Subcutaneous adipose tissue (tissue), 4 donors: ENCODE data around the gene MRI1. TPM values are rescaled to one million over a fixed set of nuclear protein-coding genes. Genes with fewer than 3 reads are reported as not detected.

Experiments
- CTCF ChIP-seq: fragments of 450-650 bp; IDR thresholded peaks from one replicate; pipeline ENCODE4 v1.5.1; 2016; ENCODE audit warnings: low read depth, mild to moderate bottlenecking, control low read depth, antibody characterized with exemption, moderate library complexity
- total RNA-seq, 4 donors: library from RNA; depleted of rRNA; stranded (reverse); fragments of >200 nt; gene quantifications; one replicate each; pipeline ENCODE4 v1.1.0, GENCODE V29; 2016

The MRI1 gene
- total RNA-seq, 4 donors from 2014 or later = 12.1 to 81.9 (median 40.3) TPM

- no peak for TF ChIP-seq CTCF
Measured at GRCh38 chr19:13761423-13761822, 2.9 kb upstream of the MRI1 start.

- no peak for TF ChIP-seq CTCF
Measured at GRCh38 chr19:13762635-13763235, 1.6 kb upstream of the MRI1 start.

GRCh38 chr19:13763265-13763664 is 1.1 kb upstream of the MRI1 start:
- TF ChIP-seq CTCF = no peak

DNA sequence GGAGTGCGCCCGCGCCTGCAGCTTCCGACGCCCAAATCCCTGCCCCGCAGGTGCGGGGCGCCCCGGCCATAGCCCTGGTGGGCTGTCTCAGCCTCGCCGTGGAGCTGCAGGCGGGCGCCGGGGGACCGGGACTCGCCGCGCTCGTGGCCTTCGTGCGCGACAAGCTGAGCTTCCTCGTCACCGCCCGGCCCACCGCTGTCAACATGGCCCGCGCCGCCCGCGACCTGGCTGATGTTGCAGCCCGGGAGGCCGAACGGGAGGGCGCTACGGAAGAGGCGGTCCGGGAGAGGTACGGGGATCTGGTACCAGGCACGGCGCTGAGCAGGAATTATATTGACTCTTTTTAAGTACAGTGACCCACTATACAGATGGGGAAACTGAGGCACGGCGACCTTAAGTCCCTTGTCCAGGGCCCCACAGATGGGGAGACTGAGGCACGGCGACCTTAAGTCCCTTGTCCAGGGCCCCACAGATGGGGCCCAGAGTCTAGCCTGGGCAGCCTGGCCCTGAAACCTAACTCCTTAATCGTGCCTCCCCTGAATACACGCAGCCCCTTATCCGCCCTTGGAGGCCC is 586 bp downstream of the MRI1 start:
- no peak for TF ChIP-seq CTCF

DNA sequence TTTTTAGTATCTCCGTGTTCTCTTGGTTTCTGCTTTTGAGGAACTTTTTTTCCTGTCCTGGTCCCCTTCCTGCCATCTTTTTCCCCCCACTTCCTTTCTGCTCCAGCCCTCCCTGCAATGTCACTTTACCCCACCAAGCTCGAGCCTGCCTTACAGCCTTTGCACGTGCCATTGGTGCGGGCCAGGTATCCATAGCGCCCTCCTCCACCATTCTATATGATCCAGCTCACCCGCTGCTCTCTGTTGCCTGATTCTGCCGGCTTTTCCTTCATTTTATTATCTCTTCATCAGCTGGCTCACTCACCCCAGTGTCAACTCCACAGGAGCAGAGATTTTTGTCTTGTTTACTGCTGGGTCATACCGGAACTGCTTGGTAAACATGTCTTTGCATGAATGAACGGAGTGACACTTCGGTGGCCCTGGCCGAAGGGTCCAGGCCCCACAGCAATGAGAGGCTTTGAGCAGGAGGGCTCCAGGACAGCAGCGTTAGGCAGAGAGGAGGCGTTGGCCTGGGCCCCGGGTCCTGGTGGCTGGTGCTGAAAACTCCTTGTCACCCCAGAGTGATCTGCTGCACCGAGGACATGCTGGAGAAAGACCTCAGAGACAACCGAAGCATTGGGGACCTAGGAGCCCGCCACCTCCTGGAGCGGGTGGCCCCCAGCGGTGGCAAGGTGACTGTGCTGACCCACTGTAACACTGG is 1.2 kb downstream of the MRI1 start:
- TF ChIP-seq CTCF = no peak

GRCh38 chr19:13766095-13766481 is 1.8 kb downstream of the MRI1 start:
- no peak for TF ChIP-seq CTCF

DNA sequence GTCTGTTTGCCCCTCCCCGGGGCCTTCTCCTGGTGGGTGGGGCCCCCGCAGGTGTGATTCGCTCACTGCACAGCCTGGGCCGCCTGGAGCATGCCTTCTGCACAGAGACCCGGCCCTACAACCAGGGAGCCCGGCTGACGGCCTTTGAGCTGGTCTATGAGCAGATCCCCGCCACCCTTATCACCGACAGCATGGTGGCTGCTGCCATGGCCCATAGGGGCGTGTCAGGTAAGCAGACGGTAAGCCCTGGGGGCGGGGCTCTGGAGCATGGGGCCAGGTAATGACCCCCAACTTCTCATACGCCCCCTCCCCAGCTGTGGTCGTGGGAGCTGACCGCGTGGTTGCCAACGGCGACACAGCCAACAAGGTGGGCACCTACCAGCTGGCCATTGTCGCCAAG is 4.2 kb downstream of the MRI1 start:
- TF ChIP-seq CTCF = no peak
